GM19452 (cell line): ENCODE data around the gene PLD5.
A peak's percentile ranks its signal among the peaks of the same experiment; 100 is the strongest.
"Not testable (repeated sequence)": the region's sequence is repeated elsewhere in the genome, so short reads cannot be mapped to it uniquely, and the experiment has no call there.

Experiments used
- ATAC-seq: cut with Tn5 transposase; IDR thresholded peaks from one replicate; pipeline ENCODE4 v1.9.1; 2021; ENCODE audit not compliant: unreplicated experiment

The PLD5 gene

GRCh38 chr1:242179767-242180166 is 344.7 kb downstream of the PLD5 start:
- ATAC-seq = peak; percentile 89

- ATAC-seq = no peak
Measured at GRCh38 chr1:242178924-242179708, 345.4 kb downstream of the PLD5 start.

- ATAC-seq = no peak
Measured at GRCh38 chr1:242178436-242178835, 346.1 kb downstream of the PLD5 start.

- no peak for ATAC-seq
Measured at GRCh38 chr1:242162140-242162539, 362.4 kb downstream of the PLD5 start.

GRCh38 chr1:242147096-242147976 is 377.2 kb downstream of the PLD5 start:
- ATAC-seq = peak; percentile 70

- peak; percentile 11 for ATAC-seq
Measured at GRCh38 chr1:242146652-242147051, 377.8 kb downstream of the PLD5 start.

GRCh38 chr1:242140836-242141235 is 383.7 kb downstream of the PLD5 start:
- no peak for ATAC-seq

DNA sequence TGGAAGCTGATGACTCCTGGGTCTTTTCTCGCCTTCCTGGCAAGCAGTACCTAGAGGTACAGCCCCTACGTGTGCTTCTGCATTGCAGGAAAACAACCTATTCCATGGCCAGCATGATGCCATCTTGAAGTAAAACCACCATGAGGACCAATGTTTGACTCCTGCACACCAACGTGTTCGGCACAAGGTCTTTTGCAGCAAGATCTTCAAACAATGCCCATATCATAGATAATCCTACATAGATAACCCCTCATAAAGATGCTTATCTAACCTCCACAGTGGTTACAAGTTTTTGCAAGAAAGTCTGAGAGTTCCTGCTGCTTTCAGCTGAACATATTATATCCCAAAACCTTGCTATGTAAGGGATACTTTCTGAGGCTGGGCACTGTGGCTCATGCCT is 384.5 kb downstream of the PLD5 start:
- ATAC-seq = no peak

GRCh38 chr1:242139442-242139841 is 385.1 kb downstream of the PLD5 start:
- ATAC-seq = peak; percentile 87

- no peak for ATAC-seq
Measured at GRCh38 chr1:242133796-242134195, 390.7 kb downstream of the PLD5 start.

GRCh38 chr1:242133351-242133750 is 391.1 kb downstream of the PLD5 start:
- ATAC-seq = no peak

DNA sequence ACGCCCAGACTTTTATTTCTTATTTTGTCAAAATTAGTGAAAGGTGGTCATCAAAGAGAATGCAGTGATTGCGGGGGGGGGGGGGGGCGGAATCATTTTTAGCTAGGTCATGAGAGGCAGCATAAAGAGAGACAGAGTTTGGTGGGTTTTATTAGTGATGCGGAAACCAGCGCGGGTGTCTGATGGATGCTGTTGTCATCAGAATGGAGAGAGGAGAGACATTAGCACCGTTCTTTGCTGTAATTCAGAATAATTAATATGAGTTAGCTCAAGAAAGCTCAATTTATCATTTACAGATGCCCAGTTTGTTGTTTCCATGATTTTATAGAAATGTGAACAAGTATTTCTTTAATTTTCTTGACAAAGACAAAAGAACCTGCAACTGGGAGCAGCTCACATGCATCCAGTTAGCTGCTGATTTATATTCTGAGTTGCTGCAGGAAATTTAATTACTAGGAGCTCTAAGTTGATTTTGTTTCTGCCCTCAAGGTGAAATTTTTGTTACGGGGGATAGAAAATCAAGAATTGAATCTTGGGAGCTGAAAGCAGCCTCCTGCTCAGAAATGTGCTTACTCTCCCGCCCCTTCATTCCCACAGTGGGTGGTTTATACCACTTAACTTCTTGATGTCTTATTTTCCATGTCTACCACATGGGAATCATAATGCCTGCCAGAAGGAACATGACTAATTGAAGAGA is 392.2 kb downstream of the PLD5 start:
- ATAC-seq = no peak

GRCh38 chr1:242128951-242129502 is 395.5 kb downstream of the PLD5 start:
- peak; percentile 72 for ATAC-seq

GRCh38 chr1:242120432-242120831 is 404.1 kb downstream of the PLD5 start:
- ATAC-seq = no peak

DNA sequence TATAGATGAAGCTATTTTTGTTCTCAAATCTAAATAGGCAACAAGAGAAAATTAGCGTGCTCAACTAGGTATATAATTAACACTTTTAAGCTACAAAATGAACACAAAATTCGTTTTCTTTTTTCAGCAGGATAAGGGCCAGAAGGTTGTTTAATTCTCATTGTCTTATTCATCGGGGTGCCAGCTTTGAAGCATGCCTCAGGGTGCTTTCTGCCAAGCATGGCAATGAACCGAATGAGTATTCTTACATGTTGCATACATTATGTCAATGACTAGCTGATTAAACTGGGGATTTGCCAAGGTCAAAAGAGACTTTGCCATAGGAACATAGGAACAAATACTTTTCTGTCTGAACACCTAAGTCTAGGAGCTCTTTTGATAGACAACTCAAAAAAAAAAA is 423.6 kb downstream of the PLD5 start:
- ATAC-seq = no peak

DNA sequence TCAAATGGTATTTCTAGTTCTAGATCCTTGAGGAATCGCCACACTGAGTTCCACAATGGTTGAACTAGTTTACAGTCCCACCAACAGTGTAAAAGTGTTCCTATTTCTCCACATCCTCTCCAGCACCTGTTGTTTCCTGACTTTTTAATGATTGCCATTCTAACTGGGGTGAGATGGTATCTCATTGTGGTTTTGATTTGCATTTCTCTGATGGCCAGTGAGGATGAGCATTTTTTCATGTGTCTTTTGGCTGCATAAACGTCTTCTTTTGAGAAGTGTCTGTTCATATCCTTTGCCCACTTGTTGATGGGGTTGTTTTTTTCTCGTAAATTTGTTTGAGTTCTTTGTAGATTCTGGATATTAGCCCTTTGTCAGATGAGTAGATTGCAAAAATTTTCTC is 427.2 kb downstream of the PLD5 start:
- ATAC-seq = not testable (repeated sequence)

DNA sequence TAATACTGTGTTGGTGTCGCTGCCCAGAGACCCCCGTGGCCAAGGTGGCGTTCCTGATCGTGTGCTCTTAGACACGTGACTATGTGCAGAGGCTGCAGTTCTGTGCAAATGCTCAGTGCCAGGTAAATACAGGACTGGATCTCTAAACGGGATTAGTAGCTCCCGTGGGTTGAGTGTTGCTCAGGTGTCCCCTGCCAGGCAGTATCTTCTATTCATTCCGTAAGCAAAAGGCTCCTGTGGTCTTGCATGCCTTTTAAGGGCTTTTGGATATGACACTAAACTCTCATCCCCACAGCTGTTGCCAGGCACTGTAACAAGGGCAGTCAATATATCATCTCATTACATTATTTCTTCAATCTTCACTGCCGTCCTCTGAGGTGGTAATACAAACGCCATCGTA is 431.4 kb downstream of the PLD5 start:
- no peak for ATAC-seq

- no peak for ATAC-seq
Measured at GRCh38 chr1:242089911-242090310, 434.6 kb downstream of the PLD5 start.

DNA sequence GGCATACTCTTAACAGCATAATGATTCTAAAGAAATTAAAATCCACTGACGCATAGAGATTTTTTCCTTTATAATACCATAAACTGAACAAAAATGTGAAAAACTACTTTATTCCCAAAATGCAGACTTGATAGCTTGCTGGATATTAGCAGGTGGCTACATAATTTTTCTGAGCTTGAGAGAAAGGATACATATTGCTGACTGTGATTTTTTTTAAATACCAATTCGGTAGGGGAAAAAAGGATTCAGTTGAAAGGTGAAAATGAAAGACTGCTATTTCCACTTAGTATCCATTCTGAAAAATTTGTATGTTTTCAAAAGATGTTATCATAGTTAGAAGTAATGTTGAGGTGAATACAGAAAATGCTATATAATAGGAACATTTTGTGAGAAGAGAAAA is 435.6 kb downstream of the PLD5 start:
- ATAC-seq = no peak

GRCh38 chr1:242086706-242087105 is 437.8 kb downstream of the PLD5 start:
- ATAC-seq = no peak

DNA sequence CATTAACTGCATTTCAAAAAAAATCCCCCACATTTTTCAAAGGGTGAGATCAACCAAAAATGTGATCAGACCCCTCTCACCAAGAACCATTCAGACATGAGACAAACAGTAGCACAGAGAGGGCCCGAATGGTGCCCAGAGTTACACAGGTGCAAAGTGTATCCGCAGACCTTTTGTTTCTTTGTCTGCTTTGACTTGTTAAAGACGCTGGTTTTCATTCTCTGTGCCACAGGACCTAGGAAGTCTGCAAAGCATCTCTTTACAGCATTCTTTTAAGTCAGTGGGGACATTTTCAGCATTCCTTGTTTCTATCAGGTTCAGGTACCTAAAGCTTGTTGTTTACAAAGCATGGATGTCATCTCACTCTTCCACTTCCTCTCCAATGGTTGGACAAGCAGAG is 438.4 kb downstream of the PLD5 start:
- ATAC-seq = no peak
